SK-N-SH (cell line): ENCODE data around the gene PPP1R36. TPM values are rescaled to one million over a fixed set of nuclear protein-coding genes. Genes with fewer than 3 reads are reported as not detected.
A peak's percentile ranks its signal among the peaks of the same experiment; 100 is the strongest.

Experiments
- CTCF ChIA-PET: fragments of 300-600, 350-600 bp; formaldehyde crosslinking; extraction: SDS; loops from one replicate; lab custom pipeline; 2021; lab: Yijun Ruan, JAX
- POLR2A ChIA-PET: fragments of 350-600 bp; sonication (Branson Sonifier 250); formaldehyde crosslinking; extraction: SDS; loops from one replicate; lab custom pipeline; 2020; ENCODE audit warnings: antibody characterized with exemption, inconsistent platforms; lab: Yijun Ruan, JAX
- DNase-seq: peaks from one replicate; pipeline ENCODE4 v3.0.0; 2012
- H2AFZ ChIP-seq: fragments of 200-600 bp; sonication (generic); 2 replicates; pipeline ENCODE4 v1.8.1; 2016; ENCODE audit warnings: antibody characterized with exemption, mild to moderate bottlenecking, low read depth
- H3F3A ChIP-seq: fragments of 200-600 bp; sonication (generic); replicated peaks from 2 replicates; pipeline ENCODE3; 2016; ENCODE audit warnings: antibody characterized with exemption, mild to moderate bottlenecking; ENCODE audit not compliant: insufficient read depth
- H3K27ac ChIP-seq, 2 experiments: fragments of 200-500 bp in 1 of 2; fragments of 200-600 bp in 1 of 2; sonication (Bioruptor generic) in 1 of 2; sonication (generic), shearing (Covaris generic) in 1 of 2; 2 replicates each; pipeline versions ENCODE4 v1.5.1 to v1.6.1; 2014 to 2016; ENCODE audit warnings: low read depth in 2 of 2, inconsistent platforms in 1 of 2, low read length in 1 of 2, mild to moderate bottlenecking in 1 of 2, mixed read lengths in 1 of 2
- H3K27me3 ChIP-seq: fragments of 200-600 bp; sonication (generic), shearing (Covaris generic); 2 replicates; pipeline ENCODE4 v1.6.1; 2016; ENCODE audit warnings: mixed run types; ENCODE audit not compliant: insufficient read depth
- H3K36me3 ChIP-seq, 2 experiments: fragments of 200-500 bp in 1 of 2; fragments of 200-600 bp in 1 of 2; sonication (Bioruptor generic) in 1 of 2; sonication (generic) in 1 of 2; replicated peaks in 1 of 2; 2 replicates each; pipeline versions ENCODE3 to v1.5.1; 2014 to 2016; ENCODE audit warnings: low read length in 1 of 2, mild to moderate bottlenecking in 1 of 2; ENCODE audit not compliant: insufficient read depth in 2 of 2, control insufficient read depth in 1 of 2
- H3K4me1 ChIP-seq, 2 experiments: fragments of 200-500 bp in 1 of 2; fragments of 200-600 bp in 1 of 2; sonication (Bioruptor generic) in 1 of 2; sonication (generic), shearing (Covaris generic) in 1 of 2; 2 replicates each; pipeline versions ENCODE4 v1.5.1 to v1.6.1; 2014 to 2016; ENCODE audit warnings: low read depth in 1 of 2, low read length in 1 of 2, mixed run types in 1 of 2; ENCODE audit not compliant: insufficient read depth in 2 of 2, control insufficient read depth in 1 of 2
- H3K4me2 ChIP-seq: fragments of 200-600 bp; sonication (generic), shearing (Covaris generic); 2 replicates; pipeline ENCODE4 v1.6.1; 2017; ENCODE audit warnings: mixed run types
- H3K4me3 ChIP-seq, 2 experiments: fragments of 200-500 bp in 1 of 2; fragments of 200-600 bp in 1 of 2; sonication (Bioruptor generic) in 1 of 2; sonication (generic), shearing (Covaris generic) in 1 of 2; 2 replicates each; pipeline versions ENCODE4 v1.5.1 to v1.8.1; 2014 to 2016; ENCODE audit warnings: low read depth in 2 of 2, inconsistent platforms in 1 of 2, low read length in 1 of 2, mild to moderate bottlenecking in 1 of 2, mixed read lengths in 1 of 2, moderate library complexity in 1 of 2
- H3K79me2 ChIP-seq: fragments of 200-600 bp; sonication (generic); 2 replicates; pipeline ENCODE4 v1.8.1; 2017; ENCODE audit warnings: mild to moderate bottlenecking; ENCODE audit not compliant: insufficient read depth
- H3K9ac ChIP-seq: fragments of 200-600 bp; sonication (generic); 2 replicates; pipeline ENCODE4 v1.6.1; 2017; ENCODE audit warnings: mixed run types
- H3K9me2 ChIP-seq: fragments of 200-600 bp; sonication (generic); 2 replicates; pipeline ENCODE4 v1.6.1; 2017; ENCODE audit warnings: mixed run types
- H3K9me3 ChIP-seq: fragments of 200-600 bp; sonication (generic); 2 replicates; pipeline ENCODE4 v1.6.1; 2017; ENCODE audit warnings: mixed run types, mild to moderate bottlenecking, moderate library complexity
- H4K20me1 ChIP-seq: fragments of 200-600 bp; sonication (generic); 2 replicates; pipeline ENCODE4 v1.6.1; 2017; ENCODE audit warnings: mild to moderate bottlenecking, mixed run types; ENCODE audit not compliant: insufficient read depth
- IRF3 ChIP-seq: fragments of 150-350 bp; IDR thresholded peaks from 2 replicates; pipeline ENCODE4 v1.6.1; 2016; ENCODE audit warnings: mild to moderate bottlenecking, low read depth, low read length
- MEF2A ChIP-seq: IDR thresholded peaks from 2 replicates; pipeline ENCODE4 v1.4.0; 2012; ENCODE audit warnings: low read depth, borderline replicate concordance
- MXI1 ChIP-seq: IDR thresholded peaks from 2 replicates; pipeline ENCODE4 v1.6.1; 2012; ENCODE audit warnings: mild to moderate bottlenecking, low read depth, low read length, improper control_type of control experiment
- NRF1 ChIP-seq: IDR thresholded peaks from 2 replicates; pipeline ENCODE4 v1.6.1; 2012; ENCODE audit warnings: low read depth, mild to moderate bottlenecking, low read length
- PBX3 ChIP-seq: IDR thresholded peaks from 2 replicates; pipeline ENCODE4; 2012
- POLR2AphosphoS5 ChIP-seq: IDR thresholded peaks from 2 replicates; pipeline ENCODE4 v1.6.1; 2012; ENCODE audit warnings: low read depth, low read length
- RAD21 ChIP-seq: IDR thresholded peaks from 2 replicates; pipeline ENCODE4 v1.6.1; 2012; ENCODE audit warnings: mild to moderate bottlenecking, low read length
- REST ChIP-seq: IDR thresholded peaks from 2 replicates; pipeline ENCODE4 v1.6.1; 2012; ENCODE audit warnings: mild to moderate bottlenecking, low read depth, low read length, moderate library complexity
- RXRA ChIP-seq: IDR thresholded peaks from 2 replicates; pipeline ENCODE4 v1.4.0; 2012; ENCODE audit warnings: low read depth, mild to moderate bottlenecking, borderline replicate concordance
- SMC3 ChIP-seq: IDR thresholded peaks from 2 replicates; pipeline ENCODE4 v1.6.1; 2012; ENCODE audit warnings: low read depth, low read length, improper control_type of control experiment
- TAF1 ChIP-seq: IDR thresholded peaks from 2 replicates; pipeline ENCODE4 v1.6.1; 2012; ENCODE audit warnings: low read depth, mild to moderate bottlenecking, low read length, moderate library complexity, borderline replicate concordance
- TCF12 ChIP-seq: IDR thresholded peaks from 2 replicates; pipeline ENCODE4 v1.4.0; 2012
- USF1 ChIP-seq: IDR thresholded peaks from 2 replicates; pipeline ENCODE4 v1.4.0; 2012; ENCODE audit warnings: low read depth, borderline replicate concordance
- ZBTB33 ChIP-seq: IDR thresholded peaks from 2 replicates; pipeline ENCODE4 v1.4.0; 2012; ENCODE audit warnings: low read depth, borderline replicate concordance
- WGBS: methylation state at CpG from one replicate; pipeline ENCODE4 v1.1.6; 2017; ENCODE audit warnings: low lambda C conversion rate; 5-methylcytosine and 5-hydroxymethylcytosine counted together
- polyA plus RNA-seq, 3 experiments: library from polyadenylated mRNA; depleted of rRNA; stranded (reverse); fragments of >200 nt; gene quantifications; 2 replicates each; pipeline ENCODE4 v1.2.3, GENCODE V29; 2012

The PPP1R36 gene
- 0.08 and 0.15 TPM in 2 replicates for polyA plus RNA-seq (2012; rRNA removed)
- 0.12 and 0.14 TPM in 2 replicates for polyA plus RNA-seq (2012; cell fraction: cytosol; rRNA removed)
- 0.16 and 0.29 TPM in 2 replicates for polyA plus RNA-seq (2012; cell fraction: nucleus; rRNA removed)

- H4K20me1 ChIP-seq: no peaks in the 10 kb centered on the region
- TF ChIP-seq POLR2AphosphoS5 (no peak), TCF12 (no peak), ZBTB33 (no peak), TAF1 (no peak), MXI1 (no peak), PBX3 (no peak), IRF3 (no peak), REST (no peak), USF1 (no peak), SMC3 (no peak), RXRA (no peak), MEF2A (no peak), RAD21 (no peak), NRF1 (no peak)
- no peaks in the 10 kb centered on the region for H3K9me2 ChIP-seq
- 71% methylated on average over 38 of the region's 54 CpGs for WGBS
- H3K79me2 ChIP-seq: no peaks in the 10 kb centered on the region
- H2AFZ ChIP-seq: no peak within 1 kb of the TSS
- ChIA-PET CTCF (interaction anchor here (0.6 to 2.0 kb wide), 5 partner anchors 7 to 764 kb away, joined by 3 to 7 read pairs (median 3); partner anchors contain the start of gene HSPA2), POLR2A (interaction anchor here (1.2 kb wide), 1 partner anchor 10 kb away, joined by 4 read pairs; the partner anchor contains the start of gene HSPA2)
- no peaks in the 10 kb centered on the region for H3F3A ChIP-seq
- H3K27ac ChIP-seq: no peak within 1 kb of the TSS
- no peak within 1 kb of the TSS for H3K4me3 ChIP-seq
- H3K27me3 ChIP-seq: no peaks in the 10 kb centered on the region
- no peak within 1 kb of the TSS for H3K4me2 ChIP-seq
- peak; percentile 71 for DNase-seq
- no peaks in the 10 kb centered on the region for H3K9me3 ChIP-seq
- no peaks in the 10 kb centered on the region for H3K36me3 ChIP-seq
- H3K9ac ChIP-seq: no peak within 1 kb of the TSS
- no peaks in the 10 kb centered on the region for H3K4me1 ChIP-seq
Measured at GRCh38 chr14:64549791-64550620, at the start of gene PPP1R36. TSS of gene PPP1R36 (plus strand) at chr14:64549961. CDS start at chr14:64549998, 37 bp downstream.
